CD4-positive, alpha-beta T cell treated with Interleukin-12 subunit alpha and Interleukin-12 subunit beta, for 1 hour (primary cell): Measurements from ENCODE around the gene HOXA5.

ENCODE experiments used
- DNase-seq: peaks from one replicate; pipeline ENCODE4 v3.0.0-alpha.2; 2020

HOXA5 gene

DNA sequence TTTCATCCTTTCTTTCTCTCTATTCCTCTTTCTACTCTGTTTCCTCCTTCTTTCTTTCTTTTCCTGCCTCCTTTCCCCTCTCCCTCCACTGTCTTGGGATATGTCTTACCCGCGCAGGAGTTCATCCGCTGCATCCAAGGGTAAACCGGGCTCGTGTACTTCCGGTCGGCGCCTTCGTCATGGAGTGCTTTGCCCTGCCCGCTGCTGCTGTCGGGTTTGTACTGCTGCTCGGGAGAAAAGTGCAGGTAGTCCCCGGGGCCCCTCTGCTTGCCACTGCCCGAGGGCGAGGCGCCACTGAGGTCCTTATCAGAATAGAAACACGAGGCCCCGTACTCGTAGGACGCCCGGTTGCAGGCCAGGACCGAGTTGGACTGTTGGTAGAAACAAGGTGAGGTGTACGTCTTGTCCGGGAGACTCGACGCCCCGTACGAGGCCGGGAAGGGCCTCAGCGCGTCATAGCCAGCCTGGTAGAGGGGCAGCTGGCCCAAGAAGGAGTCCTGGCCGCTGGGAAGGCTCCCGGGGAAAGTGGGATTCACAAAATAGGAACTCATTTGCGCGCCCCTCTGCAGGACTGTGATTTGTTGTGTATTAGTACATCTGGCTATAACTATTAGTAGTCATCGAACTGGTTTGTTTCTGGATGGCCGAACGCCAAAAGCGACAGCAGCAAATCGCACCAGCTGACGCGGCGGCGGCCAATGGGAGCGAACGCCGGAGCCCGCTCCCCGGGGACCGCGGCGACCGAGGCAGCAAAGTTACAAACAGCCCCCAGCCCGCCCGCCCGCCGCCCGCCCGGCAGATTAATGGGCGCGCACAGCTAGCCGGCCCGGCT is 3.9 kb upstream of the HOXA5 start, which contains the start of gene HOXA6:
HOXA6 (minus strand) TSS at position 576 of the 832 bp plus-strand sequence; CDS start at position 551, 25 bp downstream.
- DNase-seq = no peak

DNA sequence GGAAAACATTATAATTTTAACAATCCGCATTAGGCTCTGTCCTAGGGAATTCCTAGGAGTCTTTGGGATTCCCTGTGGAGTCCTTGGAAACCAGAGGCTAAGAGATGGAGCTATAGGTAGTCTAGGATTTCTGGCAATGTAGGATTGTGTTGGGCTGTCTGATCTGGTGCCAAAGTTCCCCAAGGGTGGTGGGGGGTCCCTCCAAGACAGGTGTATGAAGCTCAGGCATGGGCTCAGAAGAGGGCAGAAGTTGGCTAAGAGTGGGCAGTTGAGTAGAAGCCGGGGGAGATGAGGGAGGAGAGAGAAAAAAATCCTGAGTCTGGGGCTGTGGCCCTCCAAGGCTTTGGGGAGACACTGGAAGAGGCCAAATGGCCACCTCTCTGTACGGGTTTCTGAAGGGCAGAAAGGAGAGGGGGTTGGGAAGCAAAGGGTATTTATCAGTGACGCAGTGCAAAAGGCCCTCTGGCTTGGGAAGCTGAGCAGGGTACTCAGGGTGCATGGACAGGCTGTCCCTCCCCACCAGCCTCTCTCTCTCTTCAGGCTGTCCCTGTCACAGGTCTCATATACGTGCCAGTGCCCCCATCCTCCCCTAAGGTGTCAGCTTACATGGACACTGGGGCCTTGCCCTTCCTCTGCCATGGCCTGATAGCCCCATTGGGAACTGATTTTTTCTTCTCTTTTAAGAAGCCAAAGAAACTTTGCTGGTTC is 3.2 kb upstream of the HOXA5 start:
- DNase-seq = no peak

DNA sequence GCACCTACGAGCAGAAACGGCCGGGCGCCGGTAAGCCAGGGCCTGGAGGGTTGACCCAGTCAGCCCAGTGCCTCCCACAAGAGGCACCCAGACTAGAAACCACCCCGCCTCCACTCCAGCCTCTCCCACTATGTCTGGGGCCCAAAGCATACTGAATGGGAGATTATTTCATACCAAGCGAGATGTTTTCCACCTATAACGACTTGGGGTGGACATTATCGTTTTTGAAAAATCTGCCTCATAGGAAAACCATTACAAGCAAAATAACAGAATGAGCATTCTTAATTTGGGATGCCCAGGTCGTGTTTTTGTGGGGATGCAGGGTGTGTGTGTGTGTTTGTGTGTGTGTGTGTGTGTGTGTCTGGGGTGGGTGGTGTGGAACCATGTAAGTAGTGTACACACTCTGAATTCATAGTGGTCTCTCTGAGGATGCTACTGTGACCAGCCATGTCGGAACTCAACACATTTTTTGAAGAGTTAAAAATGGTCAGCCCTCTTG is 2.5 kb upstream of the HOXA5 start:
- no peak for DNase-seq

DNA sequence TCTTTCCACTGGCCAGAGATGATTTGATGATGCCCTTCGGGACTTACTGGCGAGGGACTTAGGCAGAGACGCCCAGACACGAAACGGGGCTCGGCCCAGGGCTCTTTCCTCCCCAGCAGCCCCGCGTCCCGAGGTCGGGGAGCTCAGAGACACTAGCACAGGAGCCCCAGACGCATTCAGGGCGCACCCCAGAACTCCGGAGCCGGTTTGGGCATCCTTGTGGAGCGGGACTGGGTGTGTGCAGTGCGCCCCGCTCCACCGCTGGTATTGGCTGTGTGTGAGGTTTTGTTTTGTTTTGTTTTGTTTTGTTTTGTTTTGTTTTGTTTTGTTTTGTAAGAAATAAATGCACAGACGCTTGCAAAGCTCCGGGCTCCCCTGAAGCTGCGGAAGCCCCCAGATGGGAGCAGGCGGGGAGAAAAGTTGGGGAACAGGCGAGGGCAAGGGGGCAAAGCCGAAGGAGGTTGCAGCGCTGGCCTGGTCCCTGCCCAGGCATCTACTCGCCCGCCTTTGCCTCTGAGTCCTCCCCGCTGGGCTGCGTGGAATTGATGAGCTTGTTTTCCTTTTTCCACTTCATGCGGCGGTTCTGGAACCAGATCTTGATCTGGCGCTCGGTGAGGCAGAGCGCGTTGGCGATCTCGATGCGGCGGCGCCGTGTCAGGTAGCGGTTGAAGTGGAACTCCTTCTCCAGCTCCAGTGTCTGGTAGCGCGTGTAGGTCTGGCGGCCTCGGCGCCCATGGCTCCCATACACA is 1.9 kb upstream of the HOXA5 start:
- DNase-seq = no peak

DNA sequence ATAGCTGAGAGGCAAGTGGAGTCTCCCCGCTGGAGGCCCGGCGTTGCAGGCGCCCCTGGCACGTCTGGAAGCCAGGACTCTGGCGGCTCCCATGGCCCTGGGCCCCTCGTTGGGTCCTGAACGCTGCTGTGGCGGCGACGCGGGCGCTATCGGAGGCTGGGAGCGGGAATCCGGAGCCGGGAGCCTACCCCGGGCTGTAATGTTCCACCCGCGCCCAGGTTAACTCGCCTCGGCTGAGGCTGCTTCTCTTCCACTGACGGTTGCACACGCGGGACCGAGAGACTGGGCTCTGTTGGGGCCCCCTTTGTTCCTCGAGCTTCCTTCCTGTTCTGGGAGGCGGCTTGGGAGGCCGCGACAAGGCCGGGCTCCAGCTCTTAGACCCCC is 1.3 kb upstream of the HOXA5 start:
- DNase-seq = no peak

DNA sequence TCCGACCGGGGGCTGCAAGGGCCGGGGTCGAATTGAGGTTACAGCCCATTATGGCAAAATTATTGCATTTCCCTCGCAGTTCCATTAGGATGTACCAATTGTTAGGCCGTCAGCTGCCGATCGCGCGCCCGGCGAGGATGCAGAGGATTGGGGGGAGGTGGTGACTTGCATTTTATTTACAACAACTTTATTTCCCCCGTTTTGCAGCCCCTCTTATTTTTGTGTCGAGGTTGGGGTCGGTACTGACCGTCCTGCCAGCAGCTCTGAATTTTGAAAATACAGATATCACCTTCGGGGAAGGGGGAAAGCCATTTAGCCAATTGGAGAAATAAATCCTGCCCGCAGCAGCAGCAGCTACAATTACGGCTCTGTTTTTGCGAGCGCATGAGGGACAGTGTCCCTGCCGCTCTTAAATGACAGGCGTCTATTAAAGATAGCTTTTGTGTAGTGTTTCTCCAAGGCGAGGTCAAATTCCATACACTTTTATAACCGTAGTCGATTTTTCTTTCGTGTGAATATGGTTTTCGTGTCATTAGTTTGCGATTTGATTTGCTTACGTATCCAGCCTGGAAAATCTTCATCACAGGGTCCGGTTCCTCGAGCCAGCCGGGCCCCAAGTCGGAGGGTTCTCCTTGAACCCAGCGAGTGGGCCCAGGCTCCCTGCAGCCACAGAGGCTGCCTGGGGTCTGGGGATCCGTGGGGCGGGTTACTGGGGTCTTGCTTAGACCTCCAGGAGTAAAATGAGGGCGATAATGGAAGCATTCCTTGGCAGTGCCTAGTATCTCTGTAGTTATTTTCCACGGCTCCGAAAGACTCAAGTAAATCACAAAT is 684 bp upstream of the HOXA5 start:
- no peak for DNase-seq

DNA sequence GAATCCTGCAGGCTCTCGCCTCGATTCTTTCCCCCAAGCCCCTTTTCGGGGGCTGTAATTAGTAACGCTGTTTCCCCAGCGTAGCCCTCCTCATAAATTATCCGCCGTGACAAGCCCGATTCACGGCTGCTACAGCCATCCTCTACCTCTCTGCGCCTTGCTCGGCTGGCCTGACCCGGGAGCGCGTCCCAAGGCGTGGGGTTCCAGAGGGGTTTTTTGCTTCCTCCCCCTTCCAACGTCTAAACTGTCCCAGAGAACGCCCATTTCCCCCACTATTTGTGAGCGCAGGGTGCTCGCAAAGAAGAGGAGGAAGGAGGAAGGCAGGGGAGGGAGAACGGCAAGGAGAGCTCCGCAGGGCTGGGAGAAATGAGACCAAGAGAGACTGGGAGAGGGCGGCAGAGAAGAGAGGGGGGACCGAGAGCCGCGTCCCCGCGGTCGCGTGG is 880 bp downstream of the HOXA5 start:
- no peak for DNase-seq

DNA sequence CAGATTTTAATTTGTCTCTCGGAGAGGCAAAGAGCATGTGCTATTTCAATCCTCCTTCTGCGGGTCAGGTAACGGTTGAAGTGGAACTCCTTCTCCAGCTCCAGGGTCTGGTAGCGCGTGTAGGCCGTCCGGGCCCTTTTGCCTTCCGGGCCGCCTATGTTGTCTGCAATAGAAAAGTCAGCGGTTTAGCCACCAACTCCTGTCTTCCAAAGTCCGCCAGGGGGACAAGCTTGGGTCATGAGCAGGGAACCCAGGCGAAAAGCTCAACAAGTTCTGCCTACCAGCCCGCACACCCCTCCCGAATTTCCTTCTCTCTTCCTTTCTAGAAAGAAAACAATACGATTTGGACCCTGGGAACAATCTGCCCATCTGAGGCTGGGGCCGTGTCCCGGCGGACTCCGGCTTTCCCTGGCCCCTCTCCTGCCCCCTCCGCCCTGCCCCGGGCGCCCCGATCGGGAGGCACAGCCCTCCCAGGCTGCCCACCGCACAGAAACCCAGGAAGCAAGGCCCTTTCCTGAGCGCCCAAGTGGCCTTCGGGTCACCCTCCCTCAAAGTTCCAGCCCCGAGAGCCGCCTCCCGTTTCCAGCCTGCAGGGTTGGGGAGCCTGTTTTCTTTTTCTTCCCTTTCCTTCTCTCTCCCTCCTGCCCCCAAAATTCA is 1.4 kb downstream of the HOXA5 start:
- no peak for DNase-seq

DNA sequence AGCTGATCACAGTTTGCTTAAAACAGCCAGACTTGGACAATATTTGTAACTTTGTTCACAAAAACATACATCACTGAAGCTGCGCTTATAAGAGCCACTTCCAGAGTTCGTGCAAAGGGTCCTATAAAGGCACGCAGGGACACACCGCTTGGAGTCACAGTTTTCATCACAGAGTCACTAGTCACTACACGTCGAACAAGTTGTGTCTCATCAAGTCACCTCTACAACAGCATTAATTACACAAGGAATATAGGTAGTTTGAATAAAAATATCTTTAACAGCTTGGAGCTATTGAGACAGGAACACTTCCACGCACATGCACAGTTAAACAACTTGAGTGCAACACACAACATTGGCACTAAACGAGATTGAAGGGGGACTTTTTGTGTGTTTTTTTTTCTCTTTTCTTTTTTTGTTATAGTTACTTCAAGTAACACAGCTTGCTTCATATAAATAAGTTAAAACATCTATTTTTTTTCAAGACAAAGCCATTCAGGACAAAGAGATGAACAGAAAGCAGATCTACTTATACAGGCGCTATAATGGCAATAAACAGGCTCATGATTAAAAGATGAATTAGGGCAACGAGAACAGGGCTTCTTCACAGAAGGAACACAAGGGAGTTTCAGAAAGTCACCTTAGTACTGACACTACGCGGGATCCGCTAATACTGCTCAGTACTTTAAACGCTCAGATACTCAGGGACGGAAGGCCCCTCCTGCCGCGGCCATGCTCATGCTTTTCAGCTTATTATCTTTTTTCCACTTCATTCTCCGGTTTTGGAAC is 2.2 kb downstream of the HOXA5 start:
- DNase-seq = no peak

DNA sequence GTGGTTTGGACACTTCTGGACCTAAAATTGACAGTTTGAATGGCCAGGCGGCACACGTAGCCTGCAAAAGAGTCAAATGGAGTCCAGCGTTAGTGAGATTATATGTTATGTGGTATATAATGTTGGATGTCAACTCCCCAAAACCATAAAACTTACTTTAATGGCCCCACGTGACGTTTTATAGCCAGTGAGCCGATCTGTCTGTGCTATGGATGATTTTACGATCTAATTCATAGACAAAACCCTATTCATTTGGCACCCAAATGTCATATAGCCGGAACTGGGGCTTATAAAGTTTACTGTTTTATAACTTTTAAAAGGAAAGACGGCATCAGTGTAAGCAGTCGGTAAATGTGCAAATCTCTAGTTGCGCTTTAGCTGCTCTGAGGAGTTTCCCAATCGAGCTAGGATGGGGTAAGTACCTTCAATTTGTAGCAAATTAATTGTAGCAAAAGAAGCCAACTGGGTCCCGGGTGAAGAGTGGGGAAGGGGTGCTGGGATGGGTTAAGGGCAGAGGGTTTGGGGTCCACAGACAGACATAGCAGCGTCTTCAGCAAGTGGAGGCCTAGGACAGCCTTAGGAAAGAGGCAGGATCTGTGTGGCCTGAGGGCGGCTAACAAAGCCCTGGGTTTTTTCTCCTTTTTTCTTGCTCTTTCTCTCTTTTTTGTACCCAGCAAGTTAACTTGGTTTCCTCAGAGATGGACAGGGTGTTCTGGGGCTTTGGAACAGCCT is 3.2 kb downstream of the HOXA5 start:
- DNase-seq = no peak

DNA sequence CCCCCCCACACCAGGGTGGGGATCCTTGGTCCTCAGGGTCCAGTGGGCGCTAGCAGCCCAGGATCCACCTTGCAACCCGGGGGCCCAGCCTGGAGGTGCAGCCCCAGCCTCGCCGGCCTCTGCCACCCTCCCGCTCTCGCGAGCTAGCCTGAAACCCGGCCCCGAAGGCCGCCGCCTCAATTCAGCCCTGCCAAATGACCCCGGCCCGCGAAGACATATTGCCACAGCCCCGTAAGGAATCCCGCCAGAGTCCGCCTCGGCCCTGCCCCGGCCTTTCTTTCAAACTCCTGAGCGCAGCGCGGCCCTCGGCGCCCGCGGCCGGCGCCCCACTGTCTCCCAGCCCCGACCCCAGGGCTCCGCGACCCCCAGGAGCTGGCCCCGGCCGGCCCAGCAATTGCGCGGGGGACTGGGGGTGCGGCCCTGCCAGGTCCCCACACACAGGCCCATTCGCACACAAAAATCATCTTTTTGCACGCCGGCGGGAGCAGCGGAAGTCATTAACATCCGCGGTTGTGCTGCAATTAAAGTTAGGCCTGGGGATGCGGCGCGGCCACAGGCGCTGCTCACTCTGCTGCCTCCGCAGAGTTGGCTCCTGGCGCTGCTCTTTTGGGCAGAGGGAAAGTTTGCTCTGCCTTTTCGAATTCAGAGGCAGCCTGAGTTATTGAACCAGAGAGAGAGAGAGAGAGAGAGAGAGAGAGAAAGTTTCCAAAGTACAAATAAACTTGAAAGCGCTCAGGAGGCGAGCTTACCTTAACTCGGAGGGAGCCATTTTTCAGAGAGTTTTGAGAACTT is 4.0 kb downstream of the HOXA5 start:
- DNase-seq = no peak

DNA sequence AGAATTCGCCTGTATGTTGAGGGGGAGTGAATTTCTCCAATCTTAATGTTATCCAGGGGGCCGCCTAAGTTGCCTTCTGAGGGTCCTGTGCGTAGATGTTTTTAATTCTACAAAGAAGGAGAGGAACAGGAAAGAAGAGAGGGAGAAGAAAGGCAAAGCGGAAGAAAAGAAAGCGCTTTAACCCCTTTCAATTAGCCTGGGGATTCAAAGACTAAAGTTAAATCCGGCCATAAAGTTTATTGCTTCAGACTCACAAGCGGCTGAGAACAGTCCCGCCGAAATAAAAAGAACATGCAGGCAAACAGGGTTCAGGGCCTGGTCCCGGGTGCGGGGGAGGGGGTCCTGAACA is 4.5 kb downstream of the HOXA5 start:
- DNase-seq = no peak

DNA sequence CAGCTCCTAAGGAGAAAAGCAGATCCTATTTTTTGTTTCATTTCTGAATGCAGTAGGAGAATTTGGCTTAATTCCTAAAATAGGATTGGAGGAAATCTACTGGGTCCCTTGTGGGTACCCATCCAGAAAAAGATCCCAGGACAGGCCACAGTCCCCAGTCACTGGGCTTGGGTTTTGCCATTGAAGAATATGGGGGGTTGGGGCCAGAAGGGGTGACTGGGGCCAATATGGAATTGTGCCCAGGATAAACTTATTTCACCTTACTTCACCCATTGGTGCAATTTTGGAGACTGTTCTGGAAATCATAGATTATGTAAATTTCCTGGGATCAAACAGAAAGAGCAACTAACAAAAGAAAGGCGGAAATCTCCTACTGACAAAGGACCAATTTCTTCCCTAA is 5.0 kb downstream of the HOXA5 start:
- DNase-seq = no peak

DNA sequence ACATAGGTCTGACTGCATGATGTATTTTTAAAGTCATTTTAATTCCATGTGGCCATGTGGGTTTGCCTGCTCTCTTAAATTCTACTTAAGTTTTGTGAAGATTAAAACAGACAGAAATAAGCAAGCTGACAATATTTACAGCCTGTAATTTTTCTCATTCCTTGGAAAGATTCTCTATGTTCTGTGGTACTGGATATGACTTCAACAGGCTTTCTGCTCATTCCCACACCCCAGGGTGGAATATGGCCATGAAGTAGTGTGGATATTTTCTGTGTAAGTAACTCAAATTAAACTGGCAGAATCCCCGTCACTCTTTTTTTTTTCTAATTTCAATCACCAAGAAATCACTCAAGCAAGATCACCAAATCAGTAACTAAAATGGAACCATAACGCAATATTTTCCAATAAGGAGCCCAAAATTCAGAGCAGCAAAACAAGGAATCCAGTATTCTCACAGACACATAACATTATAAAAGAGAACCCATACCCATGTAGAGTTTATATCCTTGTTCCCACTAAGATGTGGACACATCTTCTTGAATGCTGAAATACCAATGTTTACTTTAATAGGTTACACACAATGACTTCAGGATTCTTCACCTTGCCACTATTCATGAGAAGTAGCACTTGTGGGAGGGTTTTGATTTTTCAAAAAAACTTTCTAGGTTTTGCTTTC is 5.7 kb downstream of the HOXA5 start:
- no peak for DNase-seq

DNA sequence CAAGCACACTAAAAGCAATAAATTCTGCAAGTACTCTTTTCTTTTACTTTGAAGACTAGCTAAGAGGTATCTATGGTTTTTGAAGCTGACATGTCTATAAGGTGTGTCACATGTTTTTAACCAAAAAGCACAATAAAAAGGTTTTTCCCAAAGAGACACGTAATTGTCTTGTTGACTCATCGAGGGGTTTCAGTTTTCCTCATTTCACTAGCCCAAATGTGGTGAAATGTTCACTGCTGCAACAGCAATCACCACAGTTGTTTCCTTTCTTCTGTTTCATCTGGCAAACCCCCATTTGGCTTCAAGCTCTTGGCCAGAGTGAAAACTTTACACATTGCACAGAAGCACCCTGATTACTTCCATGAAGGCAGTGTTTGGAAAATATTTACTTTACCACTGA is 9.1 kb downstream of the HOXA5 start:
- no peak for DNase-seq

DNA sequence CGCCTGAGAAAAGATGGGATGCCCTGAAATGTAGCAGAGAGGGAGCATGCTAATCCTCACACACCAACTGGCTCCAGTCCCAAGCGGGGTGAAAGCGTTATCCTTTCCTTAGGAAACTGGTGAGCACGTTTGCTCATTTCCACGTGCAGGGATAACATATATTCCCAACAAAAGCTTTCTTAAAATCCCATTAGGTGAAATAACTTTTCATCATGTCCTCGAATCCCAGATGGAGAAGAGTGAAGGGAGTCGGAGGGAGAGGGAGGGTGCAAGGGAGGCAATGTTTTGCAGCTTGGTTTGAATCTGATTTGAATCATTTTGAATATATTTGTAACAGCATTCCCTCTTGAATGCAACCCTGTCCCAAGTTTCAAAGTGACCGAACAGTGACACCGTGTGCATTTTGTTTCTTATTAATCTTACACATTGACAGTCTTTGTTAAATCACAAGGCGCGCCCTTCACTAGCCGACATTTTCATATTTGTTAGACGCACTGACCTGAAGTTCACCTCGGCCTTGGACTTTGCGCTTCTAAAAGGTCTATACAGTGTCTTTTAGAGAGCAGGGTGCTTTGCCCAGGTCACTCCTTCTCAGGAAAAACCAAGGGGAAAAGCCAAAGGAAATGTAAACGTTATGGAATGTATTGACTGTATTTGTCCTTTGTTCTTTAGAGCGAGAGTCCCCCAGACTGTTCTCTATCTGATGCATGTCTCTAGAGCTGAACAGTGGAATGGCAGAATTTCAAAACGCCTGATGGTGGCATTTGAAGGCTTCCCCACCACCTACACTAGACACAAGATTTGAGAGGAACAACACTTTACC is 9.9 kb downstream of the HOXA5 start:
- no peak for DNase-seq

DNA sequence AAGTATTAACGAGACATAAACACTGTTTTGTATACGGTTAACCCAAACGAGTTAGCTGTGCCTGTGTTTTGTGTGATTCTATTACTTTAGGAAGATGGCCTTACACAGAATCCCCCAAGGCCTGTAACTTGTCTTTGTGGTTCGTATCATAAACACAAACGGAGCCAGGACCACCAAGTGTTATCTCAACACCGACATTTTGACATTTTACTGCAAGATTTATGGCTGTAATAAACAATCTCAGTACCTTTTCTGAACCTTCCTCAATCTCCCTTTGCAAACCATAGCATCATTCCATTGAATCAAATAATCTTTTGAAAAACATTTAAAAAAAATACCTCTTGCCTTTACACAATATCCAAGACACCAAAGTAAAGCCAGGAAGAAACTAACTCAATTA is 10.5 kb downstream of the HOXA5 start:
- DNase-seq = no peak

DNA sequence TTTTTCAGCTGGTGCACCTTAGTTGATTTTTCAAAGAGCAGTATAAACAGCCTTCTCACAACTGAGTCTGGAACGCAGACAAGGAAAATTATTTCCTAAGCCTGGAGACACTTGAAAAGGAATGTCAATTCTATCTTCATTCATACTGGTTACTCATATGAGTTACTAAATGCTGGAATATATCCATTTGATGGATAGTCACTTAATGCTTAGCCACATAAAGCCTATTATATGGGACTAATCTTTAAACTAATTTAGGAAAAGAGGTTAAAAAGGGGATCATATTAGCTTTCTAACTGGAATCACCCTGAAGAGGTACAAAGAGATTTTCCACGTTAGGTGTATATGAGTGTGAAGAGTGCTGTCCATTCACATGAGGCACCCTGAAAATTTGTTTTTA is 11.3 kb downstream of the HOXA5 start:
- DNase-seq = no peak
